NCI-H1105 (cell line): ENCODE data around the gene SERPINA10.
"Not testable (repeated sequence)": the region's sequence is repeated elsewhere in the genome, so short reads cannot be mapped to it uniquely, and the experiment has no call there.

ENCODE experiments used
- DNase-seq: peaks from one replicate; lab custom pipeline; 2025; lab: John Stamatoyannopoulos, UW

The SERPINA10 gene

GRCh38 chr14:94313991-94314655, 21.1 kb upstream of the SERPINA10 start:
- no peak for DNase-seq

GRCh38 chr14:94312481-94313246, 19.6 kb upstream of the SERPINA10 start:
- no peak for DNase-seq

GRCh38 chr14:94310248-94310647, 17.2 kb upstream of the SERPINA10 start:
- DNase-seq, result no peak

- DNase-seq, result no peak
Measured at GRCh38 chr14:94309721-94310120, 16.7 kb upstream of the SERPINA10 start.

GRCh38 chr14:94307410-94307992, 14.4 kb upstream of the SERPINA10 start:
- no peak for DNase-seq

- no peak for DNase-seq
Measured at GRCh38 chr14:94306047-94306978, 13.2 kb upstream of the SERPINA10 start.

GRCh38 chr14:94305620-94306019, 12.6 kb upstream of the SERPINA10 start:
- no peak for DNase-seq

- DNase-seq, result no peak
Measured at GRCh38 chr14:94304243-94304642, 11.2 kb upstream of the SERPINA10 start.

GRCh38 chr14:94303111-94303510, 10.0 kb upstream of the SERPINA10 start:
- no peak for DNase-seq

GRCh38 chr14:94298130-94298529, 5.1 kb upstream of the SERPINA10 start:
- no peak for DNase-seq

GRCh38 chr14:94296181-94296545, 3.1 kb upstream of the SERPINA10 start:
- DNase-seq, result not testable (repeated sequence)

- DNase-seq, result no peak
Measured at GRCh38 chr14:94295360-94296180, 2.5 kb upstream of the SERPINA10 start.

- DNase-seq, result no peak
Measured at GRCh38 chr14:94293578-94293924, 483 bp upstream of the SERPINA10 start.

GRCh38 chr14:94292526-94292871, 569 bp downstream of the SERPINA10 start:
- no peak for DNase-seq

- DNase-seq, result no peak
Measured at GRCh38 chr14:94291906-94292525, 1.1 kb downstream of the SERPINA10 start.

GRCh38 chr14:94291159-94291905, 1.7 kb downstream of the SERPINA10 start:
- no peak for DNase-seq

- DNase-seq, result no peak
Measured at GRCh38 chr14:94290197-94290596, 2.9 kb downstream of the SERPINA10 start.

GRCh38 chr14:94288610-94289465, 4.2 kb downstream of the SERPINA10 start:
- DNase-seq, result no peak

GRCh38 chr14:94285158-94285557, 7.9 kb downstream of the SERPINA10 start:
- no peak for DNase-seq
